ENCODE results near the gene TRIM40.
"Not testable (repeated sequence)": the region's sequence is repeated elsewhere in the genome, so short reads cannot be mapped to it uniquely, and the experiment has no call there.

Gene TRIM40

DNA sequence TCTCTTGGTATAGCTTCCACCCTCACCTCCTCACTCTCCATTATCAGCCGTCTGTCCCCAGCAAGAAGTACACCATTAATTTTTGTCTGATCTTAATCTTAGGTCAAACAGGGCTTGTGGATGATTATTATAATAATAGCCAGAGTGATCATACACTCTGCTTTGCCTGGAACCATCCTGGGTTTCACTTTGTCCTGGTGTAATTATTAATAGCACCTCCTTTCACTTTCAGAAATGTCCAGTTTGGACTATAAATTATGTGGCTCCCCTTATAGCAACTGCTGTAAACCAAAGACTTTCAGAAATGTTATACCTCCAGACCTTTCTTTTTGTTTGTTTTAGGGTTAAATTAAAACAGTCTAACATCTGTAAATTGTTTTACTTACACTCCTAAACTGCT is 22.1 kb upstream of the TRIM40 start:
- DNase-seq = no peak

DNA sequence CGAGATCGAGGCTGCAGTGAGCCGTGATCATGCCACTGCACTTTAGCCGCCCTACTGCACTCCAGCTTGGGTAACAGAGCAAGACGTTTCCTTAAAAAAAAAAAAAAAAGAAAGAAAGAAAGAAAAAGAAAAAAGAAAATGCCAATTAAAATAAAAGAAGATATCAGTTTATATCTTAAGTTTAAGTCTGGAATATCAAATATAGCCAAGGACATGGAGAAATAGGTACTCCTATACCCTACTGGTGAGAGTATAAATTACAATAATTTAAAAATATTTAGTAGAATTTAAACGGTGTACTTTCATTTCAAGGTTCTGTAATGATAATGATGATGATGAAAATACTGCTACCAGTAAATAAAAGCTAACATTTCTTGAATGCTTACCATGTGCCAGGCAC is 19.2 kb upstream of the TRIM40 start:
- DNase-seq = no peak

DNA sequence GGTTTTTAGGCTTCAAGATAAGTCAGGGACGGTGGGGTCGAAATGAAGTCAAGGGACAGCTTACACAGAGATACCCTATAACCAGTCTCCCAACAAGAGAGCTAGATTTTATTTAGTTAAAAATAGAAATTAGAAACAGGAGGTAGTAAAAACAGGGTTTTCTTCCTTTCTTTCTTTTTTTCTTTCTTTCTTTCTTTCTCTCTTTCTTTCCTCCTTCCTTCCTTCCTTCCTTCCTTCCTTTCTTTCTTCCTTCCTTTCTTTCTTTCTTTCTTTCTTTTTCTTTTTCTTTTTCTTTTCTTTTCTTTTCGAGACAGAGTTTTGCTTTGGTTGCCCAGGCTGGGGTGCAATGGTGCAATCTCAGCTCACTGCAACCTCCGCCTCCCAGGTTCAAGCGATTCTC is 17.2 kb upstream of the TRIM40 start:
- DNase-seq = not testable (repeated sequence)

DNA sequence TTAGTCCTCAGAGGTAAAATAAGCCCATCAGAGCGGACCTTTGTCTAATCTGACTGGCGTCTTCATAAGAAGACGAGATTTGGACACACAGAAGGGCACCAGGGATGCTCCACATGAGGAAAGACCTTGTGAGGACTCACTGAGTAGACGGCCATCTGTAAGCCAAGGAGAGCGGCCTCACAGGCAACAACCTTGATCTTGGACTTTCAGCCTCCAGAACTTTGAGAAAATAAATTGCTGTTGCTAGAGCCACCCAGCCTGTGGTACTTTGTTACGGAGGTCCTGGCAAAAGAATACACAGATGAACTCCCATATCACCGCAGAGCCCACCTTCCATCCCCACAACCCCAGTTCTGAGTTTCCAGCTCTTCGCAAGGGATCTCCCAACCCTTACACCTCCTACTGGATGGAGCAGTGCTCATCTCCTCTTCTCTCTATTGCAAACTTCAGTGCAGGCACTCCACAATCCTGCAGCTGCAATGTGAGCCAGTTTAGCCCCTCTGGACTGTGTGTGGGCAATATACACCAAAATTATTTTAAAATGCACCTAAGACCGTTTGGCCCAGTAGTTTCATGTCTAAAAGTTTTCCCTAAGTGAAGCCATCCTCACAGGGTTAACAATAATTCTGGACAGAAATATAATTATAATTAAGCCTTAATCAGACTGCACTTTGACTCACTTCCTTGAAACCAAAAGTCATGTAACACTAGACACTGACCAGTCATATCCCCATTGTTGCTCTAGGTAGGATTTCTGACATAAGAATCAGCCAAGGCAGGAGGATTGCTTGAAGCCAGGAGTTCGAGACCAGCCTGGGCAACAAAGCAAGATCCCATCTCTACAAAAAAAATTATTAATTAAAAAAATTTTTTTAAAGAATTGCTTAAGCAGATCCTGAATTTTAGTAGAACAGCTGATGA is 14.2 kb upstream of the TRIM40 start:
- no peak for DNase-seq

DNA sequence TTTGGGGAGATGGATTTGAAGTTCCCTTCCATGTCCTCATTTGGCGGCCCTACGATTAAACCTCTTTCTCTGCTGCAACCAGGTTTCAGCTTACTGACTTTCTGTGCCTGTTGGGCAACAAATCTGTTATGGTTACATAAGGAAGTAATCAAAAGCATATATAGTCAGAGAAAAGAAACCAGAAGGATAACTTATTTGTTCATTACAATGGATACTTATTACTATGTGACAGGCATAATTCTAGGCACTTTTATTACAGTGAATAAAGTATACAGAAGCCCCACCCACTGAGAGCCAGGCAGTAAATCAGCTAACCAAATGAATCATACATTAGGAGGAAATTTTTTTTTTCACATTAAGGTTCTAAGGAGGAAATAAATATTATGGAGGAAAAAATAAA is 13.4 kb upstream of the TRIM40 start:
- no peak for DNase-seq

DNA sequence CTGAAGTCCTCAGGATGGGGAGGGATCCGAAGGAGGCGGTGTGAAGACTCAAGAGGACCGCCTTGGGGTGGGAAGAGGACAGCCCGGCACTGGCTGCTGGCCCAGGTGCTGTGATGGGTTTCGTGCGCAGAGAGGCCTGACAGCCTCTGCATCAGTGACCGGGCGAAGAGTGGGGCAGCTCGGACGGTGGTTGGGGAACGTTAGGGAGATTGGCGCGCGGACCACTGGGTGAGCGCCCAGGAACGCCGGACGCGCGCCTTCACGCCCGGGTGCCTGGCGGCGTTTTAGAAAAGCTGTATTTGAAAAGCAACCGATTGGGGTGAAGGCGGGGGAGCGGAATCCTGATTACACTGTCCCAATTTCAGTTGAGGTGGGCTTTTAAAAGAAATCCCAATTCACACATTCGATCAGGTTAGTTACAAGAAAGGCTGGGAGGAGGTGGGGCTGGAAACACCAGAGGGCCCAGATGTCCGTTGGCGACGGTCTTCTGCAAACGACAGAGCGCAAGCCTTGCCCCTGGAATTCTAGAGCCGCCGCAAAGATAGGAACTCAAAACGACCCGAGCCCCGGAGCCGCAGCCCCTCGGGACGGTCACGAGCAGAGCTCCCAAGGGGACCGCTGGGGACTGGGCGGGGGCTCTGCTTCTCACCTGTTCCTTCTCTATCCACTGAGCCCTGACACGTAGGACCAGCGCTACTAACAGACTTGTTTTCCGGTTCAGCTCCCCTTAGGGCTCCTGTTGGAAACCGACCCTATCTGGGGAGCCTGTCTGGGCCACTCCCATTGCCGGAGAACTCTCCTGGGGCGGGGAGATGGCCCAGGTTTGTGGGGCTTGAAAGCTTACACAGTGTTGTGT is 8.5 kb upstream of the TRIM40 start:
- DNase-seq = no peak

DNA sequence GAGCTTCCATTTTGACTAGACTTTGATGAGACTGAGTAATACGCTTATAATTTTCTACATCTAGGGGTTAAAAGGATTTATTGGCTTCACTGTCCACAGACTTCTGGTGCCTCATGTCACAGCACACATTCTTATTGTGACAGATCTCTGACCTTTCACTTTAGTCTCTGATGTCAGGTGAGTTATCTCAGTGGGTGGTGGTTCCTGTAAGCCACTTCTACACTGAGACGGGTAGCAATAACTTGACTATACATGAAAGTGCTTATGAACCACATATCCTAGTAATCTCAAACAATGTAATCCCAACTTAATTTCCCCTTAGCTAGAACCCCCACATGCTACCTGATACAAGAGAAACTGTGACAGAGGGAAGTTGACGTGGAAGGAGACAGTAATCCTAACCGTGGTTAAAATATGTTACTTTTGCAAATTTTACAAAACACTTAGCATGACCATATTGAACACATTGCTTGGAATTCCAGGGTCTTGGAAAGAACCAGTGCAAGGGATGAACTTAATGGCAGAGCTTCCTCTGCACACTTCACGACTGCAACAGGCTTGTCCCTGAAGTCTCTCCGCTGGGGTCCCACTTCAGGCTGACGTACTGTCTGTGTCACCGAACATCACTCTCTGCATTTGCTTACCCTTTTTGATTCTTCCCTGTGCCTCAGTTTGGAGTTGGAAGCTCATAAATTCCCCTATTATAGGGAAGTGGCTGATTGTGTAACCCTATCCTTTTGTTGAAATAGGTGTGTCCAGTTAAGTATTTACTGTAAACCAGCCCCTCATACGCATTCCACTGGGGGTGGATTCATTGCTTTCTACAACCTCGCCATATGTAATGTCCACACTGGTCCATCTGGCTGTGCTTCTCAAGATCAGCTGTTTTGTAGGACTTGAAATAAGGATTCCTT is 6.4 kb upstream of the TRIM40 start:
- DNase-seq = no peak

DNA sequence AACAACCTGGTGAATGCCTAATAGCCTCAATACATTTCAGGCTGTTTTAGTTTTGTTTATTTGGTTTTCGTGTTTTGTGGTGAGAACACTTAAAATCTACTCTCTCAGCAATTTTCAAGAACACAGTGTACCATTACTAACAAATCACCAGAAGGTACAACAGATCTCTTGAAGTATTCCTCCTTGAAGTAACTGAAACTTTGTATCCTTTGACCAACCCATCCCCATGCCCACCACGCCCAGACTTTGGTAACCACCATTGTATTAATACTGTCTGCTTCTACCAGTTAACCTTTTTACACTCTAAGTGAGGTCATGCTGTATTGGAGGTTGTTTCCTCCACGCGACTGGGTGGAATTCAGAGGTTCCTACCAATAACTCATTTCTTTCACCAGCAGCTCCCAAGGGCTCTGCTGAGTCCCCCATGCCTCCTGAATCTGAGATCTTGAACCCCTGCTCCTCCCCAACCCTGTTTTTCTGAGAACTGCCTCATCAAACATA is 5.7 kb upstream of the TRIM40 start:
- DNase-seq = no peak

DNA sequence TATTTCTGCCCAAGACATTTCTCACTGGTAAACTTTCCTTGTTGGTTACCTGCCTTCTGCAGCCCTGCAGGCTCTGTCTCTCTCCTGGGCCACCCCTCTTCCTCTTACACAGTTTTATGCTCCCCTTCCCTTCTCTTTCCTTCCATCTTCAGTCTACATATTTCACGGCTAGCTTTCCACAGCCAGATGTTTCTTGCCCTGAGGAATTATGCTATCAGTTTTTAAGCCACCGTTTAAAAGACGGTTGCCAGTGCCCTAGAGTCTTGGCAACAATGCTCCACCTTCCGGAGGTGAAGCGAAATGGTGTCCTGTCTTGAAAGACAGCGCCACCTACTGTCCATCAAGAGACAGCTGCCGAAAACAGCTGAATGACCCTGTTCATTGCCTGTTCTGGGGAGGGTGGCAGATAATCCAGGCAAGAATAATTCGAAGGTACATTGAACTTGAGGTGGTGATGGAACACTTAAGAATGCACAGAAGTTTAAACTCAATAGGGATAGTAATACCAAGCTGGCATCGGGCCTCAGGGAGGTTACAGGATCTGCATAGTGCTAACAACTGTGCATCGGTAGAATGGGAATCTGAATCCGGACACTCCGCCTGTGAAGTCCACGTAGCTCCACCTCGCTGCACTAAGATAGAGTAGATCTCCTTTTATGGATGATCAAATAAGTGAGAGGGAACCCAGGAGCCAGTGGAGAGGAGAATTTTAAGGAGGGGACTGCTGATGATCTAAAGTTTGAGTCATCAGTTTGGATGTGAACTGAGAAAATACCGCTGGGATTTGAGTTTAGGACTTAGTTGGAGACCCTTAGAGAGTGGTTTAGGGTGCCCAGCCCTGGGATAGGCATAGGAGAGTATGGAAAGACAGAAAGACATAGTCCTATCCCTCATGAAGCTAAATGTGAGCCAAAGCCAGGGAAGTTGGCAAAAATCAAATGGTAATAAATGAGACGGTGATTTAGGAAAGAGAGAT is 4.8 kb upstream of the TRIM40 start:
- peak; percentile 37 to 83 for DNase-seq

DNA sequence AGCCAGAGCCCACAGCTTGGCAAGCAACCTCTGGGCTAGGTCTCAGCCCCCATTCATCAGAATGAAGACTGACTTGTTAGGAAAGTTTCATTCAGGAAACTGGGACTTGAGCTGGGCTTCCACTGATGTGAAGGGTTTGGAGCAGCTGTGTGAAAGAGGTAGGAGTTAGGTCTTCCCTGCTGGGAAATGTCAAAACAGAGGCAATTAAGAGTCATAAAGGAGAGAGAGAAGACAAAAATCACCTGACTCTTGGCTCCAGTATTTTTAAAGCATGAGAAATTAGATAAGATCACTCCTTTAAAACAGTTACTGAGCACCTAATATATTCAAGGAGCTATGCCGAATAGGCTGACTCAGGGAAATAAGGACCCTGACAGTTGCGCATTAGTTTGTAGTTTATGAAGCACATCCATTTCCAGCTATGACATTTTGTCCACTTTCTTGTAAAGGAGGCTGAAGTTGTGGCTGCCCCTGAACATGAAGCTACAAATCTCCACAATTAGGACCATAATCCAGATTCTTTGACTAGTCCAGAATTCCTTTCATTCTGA is 3.9 kb upstream of the TRIM40 start:
- DNase-seq = no peak

DNA sequence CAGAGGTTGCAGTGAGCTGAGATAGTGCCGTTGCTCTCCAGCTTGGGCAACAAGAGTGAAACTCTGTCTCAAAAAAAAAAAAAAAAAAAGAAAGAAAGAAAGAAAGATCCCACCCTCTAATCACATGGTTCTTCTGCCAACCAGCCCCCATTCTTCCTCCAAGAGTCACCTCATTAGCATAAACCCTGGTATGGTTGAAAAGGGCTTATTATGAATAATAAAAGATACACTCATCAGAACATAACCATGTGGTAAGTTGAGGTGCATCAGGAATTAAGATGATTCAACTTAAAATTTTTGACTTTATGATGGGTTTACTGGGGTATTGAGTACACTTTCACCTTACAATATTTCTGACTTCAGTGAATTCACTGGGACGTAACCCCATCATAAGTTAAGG is 793 bp upstream of the TRIM40 start:
- no peak for DNase-seq

DNA sequence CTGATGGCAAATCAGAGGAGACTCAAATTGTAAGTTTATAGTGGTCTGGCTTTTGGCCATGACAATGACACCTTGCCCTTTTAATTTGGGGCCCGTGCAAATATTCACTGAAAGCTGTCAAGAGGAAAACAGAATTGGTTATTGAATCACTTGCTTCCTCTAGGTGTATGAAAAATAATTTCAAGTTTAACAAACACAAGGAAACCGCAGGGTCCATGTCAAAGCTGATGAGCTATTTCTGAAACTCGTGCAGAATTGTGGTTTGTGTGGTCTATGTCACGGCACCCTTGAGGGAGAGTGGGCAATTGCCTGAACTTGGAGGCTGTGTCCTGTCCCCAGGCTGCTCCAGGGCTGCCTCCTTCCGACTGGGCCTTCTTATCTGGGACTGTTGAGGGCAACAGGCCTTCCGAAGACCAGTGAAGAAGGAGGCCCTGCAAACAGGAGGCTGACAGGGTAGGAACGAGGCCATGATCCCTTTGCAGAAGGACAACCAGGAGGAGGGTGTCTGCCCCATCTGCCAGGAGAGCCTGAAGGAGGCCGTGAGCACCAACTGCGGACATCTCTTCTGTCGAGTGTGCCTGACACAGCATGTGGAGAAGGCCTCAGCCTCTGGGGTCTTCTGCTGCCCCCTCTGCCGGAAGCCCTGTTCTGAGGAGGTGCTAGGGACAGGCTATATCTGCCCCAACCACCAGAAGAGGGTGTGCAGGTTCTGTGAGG is 788 bp downstream of the TRIM40 start:
- DNase-seq = no peak

DNA sequence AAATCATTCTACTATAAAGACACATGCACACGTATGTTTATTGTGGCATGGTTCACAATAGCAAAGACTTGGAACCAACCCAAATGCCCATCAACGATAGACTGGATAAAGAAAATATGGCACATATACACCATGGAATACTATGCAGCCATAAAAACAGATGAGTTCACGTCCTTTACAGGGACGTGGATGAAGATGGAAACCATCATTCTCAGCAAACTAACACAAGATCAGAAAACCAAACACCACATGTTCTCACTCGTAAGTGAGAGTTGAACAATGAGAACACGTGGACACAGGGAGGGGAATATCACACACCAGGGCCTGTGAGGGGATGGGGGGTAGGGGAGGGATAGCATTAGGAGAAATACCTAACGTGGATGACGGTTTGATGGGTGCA is 4.3 kb downstream of the TRIM40 start:
- not testable (repeated sequence) for DNase-seq

DNA sequence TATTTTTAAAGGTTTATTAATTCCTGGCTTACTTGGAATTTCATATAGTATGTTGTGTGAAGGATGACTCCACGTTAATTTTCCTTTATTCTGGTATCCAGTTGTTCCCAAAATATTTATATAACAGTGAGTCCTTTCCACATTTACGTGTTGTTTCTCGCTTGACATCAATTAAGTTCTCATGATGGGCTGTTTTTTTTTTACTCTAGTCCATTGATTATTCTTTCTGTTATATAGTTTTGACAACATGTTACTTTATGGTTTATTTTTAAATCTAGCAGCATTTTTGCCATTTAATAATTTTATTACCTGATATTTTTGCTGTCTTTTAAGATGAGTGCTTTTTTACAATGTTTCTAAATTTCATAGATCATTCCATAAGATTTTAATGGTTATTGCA is 6.7 kb downstream of the TRIM40 start:
- DNase-seq = no peak

DNA sequence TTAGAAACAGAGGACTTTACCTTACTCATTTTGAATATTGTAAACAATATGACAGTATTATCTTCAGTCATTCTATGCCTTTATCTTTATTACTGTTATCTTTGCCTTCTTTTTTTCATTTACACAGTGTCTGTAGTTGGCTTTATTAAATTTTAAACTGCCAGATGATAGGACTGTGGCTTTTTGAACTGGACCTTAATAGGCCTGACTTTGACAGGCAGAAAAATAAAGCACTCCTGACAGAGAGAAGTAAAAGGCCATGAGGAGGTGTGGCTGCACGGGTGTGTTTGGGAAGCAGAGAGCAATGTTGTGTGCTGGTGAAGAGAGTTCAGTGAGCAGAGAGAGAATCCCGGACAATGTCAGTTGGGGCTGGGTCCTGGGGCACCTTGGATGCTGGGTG is 7.8 kb downstream of the TRIM40 start:
- no peak for DNase-seq

DNA sequence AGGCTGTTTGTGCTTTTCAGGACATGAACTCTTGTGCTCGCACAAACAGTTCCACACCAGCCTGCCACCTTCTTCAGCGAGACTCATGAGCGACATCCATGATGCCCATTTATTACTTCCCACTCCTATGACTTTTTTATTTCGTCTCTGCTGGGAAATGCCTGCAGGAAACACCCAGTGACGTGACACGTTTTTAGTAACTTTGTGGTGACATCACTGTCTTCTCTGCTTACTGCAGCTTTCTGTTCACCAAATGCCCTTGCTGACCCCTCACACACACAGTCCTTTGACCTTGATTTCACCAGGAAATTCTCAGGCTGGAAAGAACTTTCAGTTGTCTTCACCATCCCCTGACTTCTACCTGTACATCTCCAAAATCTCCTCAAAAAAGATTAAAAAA is 8.9 kb downstream of the TRIM40 start:
- no peak for DNase-seq

DNA sequence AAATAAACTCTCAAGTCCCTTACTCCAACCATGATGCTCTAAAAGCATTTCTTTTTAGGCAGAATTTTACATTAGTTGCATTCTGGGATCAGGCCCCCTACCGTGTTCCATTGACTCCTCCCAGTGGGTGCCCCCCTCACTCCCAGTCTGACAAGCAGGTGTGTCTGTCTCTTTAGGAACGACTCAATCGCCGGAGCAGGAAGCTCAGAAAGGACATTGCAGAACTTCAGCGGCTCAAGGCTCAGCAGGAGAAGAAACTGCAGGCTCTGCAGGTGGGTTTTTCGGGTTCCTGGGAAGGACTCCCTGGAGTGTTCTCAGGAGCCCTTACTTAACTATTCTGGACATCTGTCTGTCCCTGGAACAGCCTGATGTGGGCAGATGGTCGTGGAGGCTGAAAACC is 9.9 kb downstream of the TRIM40 start:
- DNase-seq = no peak

DNA sequence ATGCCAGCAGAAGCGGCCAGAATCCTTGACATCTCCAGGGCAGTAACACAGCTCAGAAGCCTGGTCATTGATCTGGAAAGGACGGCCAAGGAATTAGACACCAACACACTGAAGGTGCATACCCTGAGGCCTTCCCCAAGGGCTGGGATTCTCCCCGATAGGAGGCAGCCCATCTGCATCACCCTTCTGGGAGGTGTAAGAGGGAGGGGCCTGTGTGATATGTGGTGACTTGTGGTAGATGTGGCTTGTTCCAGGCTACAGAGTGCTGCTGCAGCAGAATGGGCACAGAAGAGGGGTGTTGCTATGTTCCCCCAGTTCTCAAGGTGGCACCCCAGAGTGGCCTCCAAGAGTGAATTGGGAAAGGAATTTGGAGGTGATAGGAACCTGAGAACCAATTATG is 11.2 kb downstream of the TRIM40 start:
- no peak for DNase-seq

DNA sequence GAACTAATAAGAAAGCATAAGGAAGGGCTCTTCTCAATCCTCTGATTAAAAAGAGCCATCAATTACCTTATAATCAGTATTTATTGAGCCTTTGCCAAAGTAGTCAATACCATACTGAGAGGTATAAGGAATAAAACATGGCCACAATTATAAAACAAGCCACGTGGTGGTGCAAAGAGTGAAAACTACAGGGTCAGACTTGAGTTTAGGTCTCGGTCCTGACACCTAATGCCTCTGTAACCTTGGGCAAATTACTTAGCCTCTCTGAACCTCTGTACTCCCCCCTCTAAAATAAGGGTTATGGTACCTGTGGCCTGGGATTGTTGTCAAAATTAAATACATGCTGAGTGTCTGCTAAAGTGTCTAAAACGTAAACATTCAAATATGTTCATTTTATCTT is 13.3 kb downstream of the TRIM40 start:
- DNase-seq = no peak

DNA sequence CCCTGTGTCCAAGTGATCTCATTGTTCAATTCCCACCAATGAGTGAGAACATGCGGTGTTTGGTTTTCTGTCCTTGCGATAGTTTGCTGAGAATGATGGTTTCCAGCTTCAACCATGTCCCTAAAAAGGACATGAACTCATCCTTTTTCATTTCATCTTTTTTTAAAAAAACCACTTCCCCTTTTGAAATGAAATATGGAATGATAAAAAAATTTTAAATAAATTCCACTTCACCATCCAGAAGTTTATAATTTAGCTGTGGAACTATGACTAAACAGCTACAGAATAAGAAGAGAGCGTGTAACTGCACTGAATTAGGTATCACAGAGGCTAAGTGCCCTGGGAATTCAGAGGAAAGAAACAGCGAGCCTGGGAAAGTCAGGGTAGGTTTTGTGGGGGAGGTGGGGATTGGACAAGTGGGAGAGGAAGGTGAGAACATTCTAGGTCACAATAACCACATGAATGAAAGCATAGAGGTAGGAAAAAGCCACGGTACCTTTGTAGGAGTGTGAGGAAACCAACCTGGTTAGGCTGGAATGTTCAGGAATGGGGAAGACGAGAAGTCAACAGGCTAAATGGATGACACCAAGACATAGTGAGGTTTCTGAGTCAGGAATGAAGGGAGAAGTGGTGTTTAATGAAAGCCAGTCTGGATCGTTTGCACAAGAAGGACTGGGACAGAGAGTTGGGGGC is 14.1 kb downstream of the TRIM40 start:
- DNase-seq = no peak
